Activated T-cell treated with anti-CD3 and anti-CD28 coated beads, Interleukin-2, amount 50 U/mL, for 1 hour (primary cell): ENCODE measurements around the gene PKIB.
"Not testable (repeated sequence)": the region's sequence is repeated elsewhere in the genome, so short reads cannot be mapped to it uniquely, and the experiment has no call there.

Experiments
- DNase-seq: peaks from one replicate; pipeline ENCODE4 v3.0.0-alpha.2; 2020

The PKIB gene

GRCh38 chr6:122621638-122622037 is 11.4 kb downstream of the PKIB start:
- DNase-seq: no peak

- no peak for DNase-seq
Measured at GRCh38 chr6:122622479-122622878, 12.3 kb downstream of the PKIB start.

GRCh38 chr6:122623279-122623678 is 13.1 kb downstream of the PKIB start:
- DNase-seq: no peak

- DNase-seq: no peak
Measured at GRCh38 chr6:122624853-122625252, 14.6 kb downstream of the PKIB start.

GRCh38 chr6:122628714-122629113 is 18.5 kb downstream of the PKIB start:
- DNase-seq: no peak

- DNase-seq: no peak
Measured at GRCh38 chr6:122631571-122632249, 21.5 kb downstream of the PKIB start.

- no peak for DNase-seq
Measured at GRCh38 chr6:122640366-122640765, 30.2 kb downstream of the PKIB start.

GRCh38 chr6:122641819-122642218 is 31.6 kb downstream of the PKIB start:
- no peak for DNase-seq

- DNase-seq: not testable (repeated sequence)
Measured at GRCh38 chr6:122642604-122643003, 32.4 kb downstream of the PKIB start.

GRCh38 chr6:122645256-122645655 is 35.1 kb downstream of the PKIB start:
- DNase-seq: no peak

GRCh38 chr6:122647765-122648164 is 37.6 kb downstream of the PKIB start:
- no peak for DNase-seq

- no peak for DNase-seq
Measured at GRCh38 chr6:122648726-122649125, 38.5 kb downstream of the PKIB start.

GRCh38 chr6:122649701-122650100 is 39.5 kb downstream of the PKIB start:
- no peak for DNase-seq

GRCh38 chr6:122650403-122650802 is 40.2 kb downstream of the PKIB start:
- no peak for DNase-seq

GRCh38 chr6:122651031-122651430 is 40.8 kb downstream of the PKIB start:
- no peak for DNase-seq

GRCh38 chr6:122651604-122652003 is 41.4 kb downstream of the PKIB start:
- DNase-seq: no peak

GRCh38 chr6:122652431-122652830 is 42.2 kb downstream of the PKIB start:
- DNase-seq: no peak

GRCh38 chr6:122653094-122653493 is 42.9 kb downstream of the PKIB start:
- no peak for DNase-seq

GRCh38 chr6:122654012-122654411 is 43.8 kb downstream of the PKIB start:
- DNase-seq: no peak

GRCh38 chr6:122657601-122658000 is 47.4 kb downstream of the PKIB start:
- DNase-seq: no peak

- DNase-seq: no peak
Measured at GRCh38 chr6:122660296-122660695, 50.1 kb downstream of the PKIB start.

GRCh38 chr6:122663981-122664380 is 53.8 kb downstream of the PKIB start:
- DNase-seq: no peak

- no peak for DNase-seq
Measured at GRCh38 chr6:122665929-122666328, 55.7 kb downstream of the PKIB start.

GRCh38 chr6:122666418-122666817 is 56.2 kb downstream of the PKIB start:
- no peak for DNase-seq

- no peak for DNase-seq
Measured at GRCh38 chr6:122669418-122669817, 59.2 kb downstream of the PKIB start.
